ENCODE measurements around the gene TAAR1. TPM values are rescaled to one million over a fixed set of nuclear protein-coding genes. Genes with fewer than 3 reads are reported as not detected.

TAAR1 gene
- total RNA-seq, 1 experiment from 2014 or later = not detected

DNA sequence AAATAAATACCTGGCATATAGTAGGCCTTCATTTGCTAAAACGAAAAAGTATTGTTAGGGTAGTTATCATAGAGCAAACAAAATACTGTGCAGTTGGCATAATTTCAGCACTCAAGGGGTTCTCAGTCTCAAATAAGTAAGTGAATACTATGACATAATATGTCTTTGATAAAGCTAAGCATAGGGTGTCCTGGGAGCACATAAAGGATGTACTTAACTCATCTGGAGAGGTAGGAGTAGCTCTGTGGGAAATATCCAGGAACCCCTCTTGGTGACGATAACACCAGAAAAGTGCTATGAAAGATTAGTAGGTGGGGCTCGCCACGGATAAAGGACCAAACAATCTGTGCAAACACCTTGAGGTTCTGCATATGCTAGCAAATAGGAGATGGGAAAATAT is 31.7 kb upstream of the TAAR1 start:
- CTCF ChIA-PET = no interaction called here
- Histone ChIP-seq H3K27ac (ENCODE audit: low read length) (no peak overlapping the region), H3K4me3 (ENCODE audit: low read depth in 2 of 2, low read length in 2 of 2) (no peak overlapping the region), H3K9me3 (ENCODE audit: control insufficient read depth, insufficient read depth, low read depth, low read length) (no peaks in the 10 kb centered on the region), H3K36me3 (ENCODE audit: control insufficient read depth, insufficient read depth, low read length) (no peaks in the 10 kb centered on the region), H3K4me1 (ENCODE audit: control insufficient read depth, insufficient read depth, low read length) (no peaks in the 10 kb centered on the region), H3K27me3 (ENCODE audit: control insufficient read depth, insufficient read depth, low read length) (no peaks in the 10 kb centered on the region)
- intact Hi-C loops (cut with micrococcal nuclease; ENCODE audit: unreplicated experiment) (no loop called here), in situ Hi-C loops (cut with HindIII; ENCODE audit: low pct_unique_long_range_greater_than_20kb, low sequenced_read_pairs) (no loop called here)
- POLR2A ChIA-PET = no interaction called here
- TF ChIP-seq SIN3A (IDR thresholded peaks at IDR 0.05; ENCODE audit: borderline replicate concordance, insufficient read depth, low read depth, low read length) (no peak), TCF7L2 (IDR thresholded peaks at IDR 0.05; ENCODE audit: low read depth, low read length) (no peak), POLR2AphosphoS5 (IDR thresholded peaks at IDR 0.05; ENCODE audit: low read depth, low read length) (no peak)
- TF ChIP-seq, protein P1, sequence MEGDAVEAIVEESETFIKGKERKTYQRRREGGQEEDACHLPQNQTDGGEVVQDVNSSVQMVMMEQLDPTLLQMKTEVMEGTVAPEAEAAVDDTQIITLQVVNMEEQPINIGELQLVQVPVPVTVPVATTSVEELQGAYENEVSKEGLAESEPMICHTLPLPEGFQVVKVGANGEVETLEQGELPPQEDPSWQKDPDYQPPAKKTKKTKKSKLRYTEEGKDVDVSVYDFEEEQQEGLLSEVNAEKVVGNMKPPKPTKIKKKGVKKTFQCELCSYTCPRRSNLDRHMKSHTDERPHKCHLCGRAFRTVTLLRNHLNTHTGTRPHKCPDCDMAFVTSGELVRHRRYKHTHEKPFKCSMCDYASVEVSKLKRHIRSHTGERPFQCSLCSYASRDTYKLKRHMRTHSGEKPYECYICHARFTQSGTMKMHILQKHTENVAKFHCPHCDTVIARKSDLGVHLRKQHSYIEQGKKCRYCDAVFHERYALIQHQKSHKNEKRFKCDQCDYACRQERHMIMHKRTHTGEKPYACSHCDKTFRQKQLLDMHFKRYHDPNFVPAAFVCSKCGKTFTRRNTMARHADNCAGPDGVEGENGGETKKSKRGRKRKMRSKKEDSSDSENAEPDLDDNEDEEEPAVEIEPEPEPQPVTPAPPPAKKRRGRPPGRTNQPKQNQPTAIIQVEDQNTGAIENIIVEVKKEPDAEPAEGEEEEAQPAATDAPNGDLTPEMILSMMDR (IDR thresholded peaks at IDR 0.05) = no peak
- TF ChIP-seq, protein P2, sequence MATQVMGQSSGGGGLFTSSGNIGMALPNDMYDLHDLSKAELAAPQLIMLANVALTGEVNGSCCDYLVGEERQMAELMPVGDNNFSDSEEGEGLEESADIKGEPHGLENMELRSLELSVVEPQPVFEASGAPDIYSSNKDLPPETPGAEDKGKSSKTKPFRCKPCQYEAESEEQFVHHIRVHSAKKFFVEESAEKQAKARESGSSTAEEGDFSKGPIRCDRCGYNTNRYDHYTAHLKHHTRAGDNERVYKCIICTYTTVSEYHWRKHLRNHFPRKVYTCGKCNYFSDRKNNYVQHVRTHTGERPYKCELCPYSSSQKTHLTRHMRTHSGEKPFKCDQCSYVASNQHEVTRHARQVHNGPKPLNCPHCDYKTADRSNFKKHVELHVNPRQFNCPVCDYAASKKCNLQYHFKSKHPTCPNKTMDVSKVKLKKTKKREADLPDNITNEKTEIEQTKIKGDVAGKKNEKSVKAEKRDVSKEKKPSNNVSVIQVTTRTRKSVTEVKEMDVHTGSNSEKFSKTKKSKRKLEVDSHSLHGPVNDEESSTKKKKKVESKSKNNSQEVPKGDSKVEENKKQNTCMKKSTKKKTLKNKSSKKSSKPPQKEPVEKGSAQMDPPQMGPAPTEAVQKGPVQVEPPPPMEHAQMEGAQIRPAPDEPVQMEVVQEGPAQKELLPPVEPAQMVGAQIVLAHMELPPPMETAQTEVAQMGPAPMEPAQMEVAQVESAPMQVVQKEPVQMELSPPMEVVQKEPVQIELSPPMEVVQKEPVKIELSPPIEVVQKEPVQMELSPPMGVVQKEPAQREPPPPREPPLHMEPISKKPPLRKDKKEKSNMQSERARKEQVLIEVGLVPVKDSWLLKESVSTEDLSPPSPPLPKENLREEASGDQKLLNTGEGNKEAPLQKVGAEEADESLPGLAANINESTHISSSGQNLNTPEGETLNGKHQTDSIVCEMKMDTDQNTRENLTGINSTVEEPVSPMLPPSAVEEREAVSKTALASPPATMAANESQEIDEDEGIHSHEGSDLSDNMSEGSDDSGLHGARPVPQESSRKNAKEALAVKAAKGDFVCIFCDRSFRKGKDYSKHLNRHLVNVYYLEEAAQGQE (IDR thresholded peaks at IDR 0.05; ENCODE audit: insufficient read depth in 1 of 2, low read depth in 2 of 2, low read length in 1 of 2) = no peak
- no peak for DNase-seq (ENCODE audit: low read depth, low spot score)
- BruUV-seq (replicated peaks) = no TSS peak
- ATAC-seq = no peak

DNA sequence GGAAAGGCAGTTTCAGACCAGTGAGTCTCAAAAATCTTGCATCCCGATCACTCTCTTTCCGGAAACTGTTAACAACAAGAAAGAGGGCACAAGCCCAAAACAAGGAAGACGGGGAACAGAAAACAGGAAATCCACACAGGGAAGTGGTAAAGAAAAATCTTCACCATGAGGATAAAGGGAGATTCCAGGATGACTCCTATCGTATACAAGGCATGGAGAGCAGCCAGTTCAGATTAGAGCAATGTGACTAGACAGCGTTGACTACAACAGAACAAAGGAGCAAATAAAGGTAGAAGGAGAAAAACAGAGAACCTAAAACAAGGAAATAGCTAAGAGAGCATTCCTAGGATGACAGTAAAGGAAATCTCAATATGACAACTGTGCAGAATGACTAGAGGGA is 28.3 kb upstream of the TAAR1 start:
- ATAC-seq = peak; percentile 84
- in situ Hi-C loops (cut with HindIII; ENCODE audit: low pct_unique_long_range_greater_than_20kb, low sequenced_read_pairs) (no loop called here), intact Hi-C loops (cut with micrococcal nuclease; ENCODE audit: unreplicated experiment) (no loop called here)
- no peak for DNase-seq (ENCODE audit: low read depth, low spot score)
- Histone ChIP-seq H3K27ac (ENCODE audit: low read length) (no peak overlapping the region), H3K27me3 (ENCODE audit: control insufficient read depth, insufficient read depth, low read length) (no peaks in the 10 kb centered on the region), H3K4me3 (ENCODE audit: low read depth in 2 of 2, low read length in 2 of 2) (no peak overlapping the region), H3K36me3 (ENCODE audit: control insufficient read depth, insufficient read depth, low read length) (no peaks in the 10 kb centered on the region), H3K4me1 (ENCODE audit: control insufficient read depth, insufficient read depth, low read length) (no peaks in the 10 kb centered on the region), H3K9me3 (ENCODE audit: control insufficient read depth, insufficient read depth, low read depth, low read length) (no peaks in the 10 kb centered on the region)
- TF ChIP-seq POLR2AphosphoS5 (IDR thresholded peaks at IDR 0.05; ENCODE audit: low read depth, low read length) (no peak), TCF7L2 (IDR thresholded peaks at IDR 0.05; ENCODE audit: low read depth, low read length) (no peak)
- ChIA-PET POLR2A (interaction anchor here (1.2 kb wide), 1 partner anchor 11 kb away, joined by 4 read pairs; no protein-coding TSS in a partner anchor), CTCF (no interaction called here)
- no TSS peak for BruUV-seq (replicated peaks)

DNA sequence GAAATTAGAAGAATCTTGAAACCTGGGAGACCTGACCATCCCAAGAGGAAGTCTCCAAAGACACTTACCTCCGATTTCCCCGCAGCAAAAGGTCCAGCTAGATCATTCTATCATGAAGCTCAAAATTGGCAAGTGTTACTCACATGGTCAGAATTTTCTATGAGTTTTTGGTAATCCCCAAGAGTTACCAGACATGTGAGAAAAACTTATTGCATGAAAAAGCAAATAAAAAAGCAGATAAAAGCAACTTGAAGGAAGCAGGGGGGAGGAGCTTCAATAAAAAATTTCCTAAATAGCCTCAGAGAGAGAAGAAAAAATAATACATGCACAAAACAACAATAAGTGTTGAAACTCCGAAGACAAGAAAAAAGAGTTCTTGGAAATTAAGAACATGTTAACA is 27.5 kb upstream of the TAAR1 start:
- no TSS peak for BruUV-seq (replicated peaks)
- Histone ChIP-seq H3K9me3 (ENCODE audit: control insufficient read depth, insufficient read depth, low read depth, low read length) (no peaks in the 10 kb centered on the region), H3K36me3 (ENCODE audit: control insufficient read depth, insufficient read depth, low read length) (no peaks in the 10 kb centered on the region), H3K4me3 (ENCODE audit: low read depth in 2 of 2, low read length in 2 of 2) (no peak overlapping the region), H3K27ac (ENCODE audit: low read length) (no peak overlapping the region), H3K4me1 (ENCODE audit: control insufficient read depth, insufficient read depth, low read length) (no peaks in the 10 kb centered on the region), H3K27me3 (ENCODE audit: control insufficient read depth, insufficient read depth, low read length) (no peaks in the 10 kb centered on the region)
- in situ Hi-C loops (cut with HindIII; ENCODE audit: low pct_unique_long_range_greater_than_20kb, low sequenced_read_pairs) = no loop called here
- ATAC-seq = no peak
- ChIA-PET POLR2A (no interaction called here), CTCF (no interaction called here)
- intact Hi-C loops (cut with micrococcal nuclease; ENCODE audit: unreplicated experiment) = no loop called here
- no peak for TF ChIP-seq SIN3A (IDR thresholded peaks at IDR 0.05; ENCODE audit: borderline replicate concordance, insufficient read depth, low read depth, low read length)
- TF ChIP-seq, protein P2 (IDR thresholded peaks at IDR 0.05; ENCODE audit: insufficient read depth in 1 of 2, low read depth in 2 of 2, low read length in 1 of 2) = no peak
- no peak for TF ChIP-seq TCF7L2 (IDR thresholded peaks at IDR 0.05; ENCODE audit: low read depth, low read length)
- TF ChIP-seq, protein P1 (IDR thresholded peaks at IDR 0.05) = no peak
- TF ChIP-seq POLR2AphosphoS5 (IDR thresholded peaks at IDR 0.05; ENCODE audit: low read depth, low read length) = no peak
- no peak for DNase-seq (ENCODE audit: low read depth, low spot score)

All from Panc1 (cell line).